Testis (tissue), 2 donors: ENCODE results near the gene TREX2.

Experiments used
- POLR2A ChIP-seq: fragments of 450-650 bp; IDR thresholded peaks from one replicate; pipeline ENCODE4 v1.6.1; 2017; ENCODE audit warnings: antibody characterized with exemption, mild to moderate bottlenecking, moderate library complexity
- TF ChIP-seq, protein P1 (sequence below), 3 experiments: fragments of 450-650 bp in 2 of 3; fragments of 200-600 bp in 1 of 3; sonication (generic) in 1 of 3; IDR thresholded peaks; one replicate each; pipeline ENCODE4 v1.5.1; 2016 to 2019; ENCODE audit warnings: antibody characterized with exemption in 3 of 3, mild to moderate bottlenecking in 2 of 3, moderate library complexity in 1 of 3

DNA sequence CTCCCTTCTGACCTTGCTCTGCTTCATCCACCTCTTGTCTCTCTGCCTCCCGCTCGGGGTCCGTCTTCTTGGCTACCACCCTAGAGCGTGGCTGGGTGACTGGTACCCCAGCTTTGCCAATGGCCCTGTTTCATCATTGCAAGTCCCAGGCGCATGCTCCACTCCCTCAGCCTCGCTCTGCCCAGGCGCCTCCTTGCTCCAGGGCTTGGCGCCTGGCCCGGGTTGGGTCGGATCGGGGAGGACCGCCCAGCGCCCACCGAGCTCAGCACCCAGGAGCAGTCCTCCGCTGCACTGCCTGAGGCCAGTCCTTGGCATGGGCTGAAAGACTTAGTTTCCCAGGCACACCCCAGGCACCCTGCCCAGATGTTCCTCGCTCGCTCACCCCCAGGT, 49.5 kb upstream of the TREX2 start:
- TF ChIP-seq, protein P1, sequence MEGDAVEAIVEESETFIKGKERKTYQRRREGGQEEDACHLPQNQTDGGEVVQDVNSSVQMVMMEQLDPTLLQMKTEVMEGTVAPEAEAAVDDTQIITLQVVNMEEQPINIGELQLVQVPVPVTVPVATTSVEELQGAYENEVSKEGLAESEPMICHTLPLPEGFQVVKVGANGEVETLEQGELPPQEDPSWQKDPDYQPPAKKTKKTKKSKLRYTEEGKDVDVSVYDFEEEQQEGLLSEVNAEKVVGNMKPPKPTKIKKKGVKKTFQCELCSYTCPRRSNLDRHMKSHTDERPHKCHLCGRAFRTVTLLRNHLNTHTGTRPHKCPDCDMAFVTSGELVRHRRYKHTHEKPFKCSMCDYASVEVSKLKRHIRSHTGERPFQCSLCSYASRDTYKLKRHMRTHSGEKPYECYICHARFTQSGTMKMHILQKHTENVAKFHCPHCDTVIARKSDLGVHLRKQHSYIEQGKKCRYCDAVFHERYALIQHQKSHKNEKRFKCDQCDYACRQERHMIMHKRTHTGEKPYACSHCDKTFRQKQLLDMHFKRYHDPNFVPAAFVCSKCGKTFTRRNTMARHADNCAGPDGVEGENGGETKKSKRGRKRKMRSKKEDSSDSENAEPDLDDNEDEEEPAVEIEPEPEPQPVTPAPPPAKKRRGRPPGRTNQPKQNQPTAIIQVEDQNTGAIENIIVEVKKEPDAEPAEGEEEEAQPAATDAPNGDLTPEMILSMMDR (IDR thresholded peaks at IDR 0.05), result no peak
- no peak for TF ChIP-seq POLR2A
